Astrocyte (in vitro differentiated cells and primary cell): ENCODE measurements around the gene PRRT1B. TPM values are rescaled to one million over a fixed set of nuclear protein-coding genes. Genes with fewer than 3 reads are reported as not detected.

Experiments
- DNase-seq: peaks from one replicate; pipeline ENCODE4 v3.0.0-alpha.2; 2010; ENCODE audit warnings: low read depth
- FAIRE-seq: peaks from 2 replicates; lab custom pipeline; 2011; peaks lifted over from hg19 to GRCh38; lab: Jason Lieb, UNC
- H2AFZ ChIP-seq: 2 replicates; pipeline ENCODE4 v1.6.0; 2012; ENCODE audit warnings: low read depth, low read length, inconsistent platforms
- H3K27ac ChIP-seq: 2 replicates; pipeline ENCODE4 v1.5.1; 2011; ENCODE audit warnings: low read depth, low read length, inconsistent platforms
- H3K27me3 ChIP-seq: 2 replicates; pipeline ENCODE4 v1.6.0; 2011; ENCODE audit warnings: low read length, inconsistent platforms; ENCODE audit not compliant: insufficient read depth
- H3K36me3 ChIP-seq: 2 replicates; pipeline ENCODE4 v1.5.1; 2011; ENCODE audit warnings: low read length, inconsistent platforms; ENCODE audit not compliant: insufficient read depth
- H3K4me1 ChIP-seq: 2 replicates; pipeline ENCODE4 v1.5.1; 2011; ENCODE audit warnings: low read length, inconsistent platforms; ENCODE audit not compliant: insufficient read depth
- H3K4me2 ChIP-seq: 2 replicates; pipeline ENCODE4 v1.6.0; 2012; ENCODE audit warnings: low read length, inconsistent platforms
- H3K4me3 ChIP-seq: 2 replicates; pipeline ENCODE4 v1.5.1; 2011; ENCODE audit warnings: low read depth, mild to moderate bottlenecking, low read length, inconsistent platforms; ENCODE audit not compliant: insufficient read depth
- H3K79me2 ChIP-seq: 2 replicates; pipeline ENCODE4 v1.6.0; 2012; ENCODE audit warnings: mild to moderate bottlenecking, low read length, inconsistent platforms; ENCODE audit not compliant: insufficient read depth
- H3K9ac ChIP-seq: 2 replicates; pipeline ENCODE4 v1.6.0; 2012; ENCODE audit warnings: mild to moderate bottlenecking, low read length, inconsistent platforms
- H3K9me3 ChIP-seq: 2 replicates; pipeline ENCODE4 v1.5.1; 2012; ENCODE audit warnings: low read depth, mild to moderate bottlenecking, low read length, inconsistent platforms; ENCODE audit not compliant: insufficient read depth
- H4K20me1 ChIP-seq: 2 replicates; pipeline ENCODE4 v1.6.0; 2012; ENCODE audit warnings: low read length, inconsistent platforms; ENCODE audit not compliant: insufficient read depth
- H3K27ac Mint-ChIP-seq: one replicate; pipeline ENCODE4 v1.8.0; 2021; ENCODE audit warnings: mild to moderate bottlenecking, mixed read lengths; ENCODE audit not compliant: unreplicated experiment
- H3K27me3 Mint-ChIP-seq: one replicate; pipeline ENCODE4 v1.8.0; 2021; ENCODE audit warnings: low read depth, mixed read lengths; ENCODE audit not compliant: unreplicated experiment
- H3K36me3 Mint-ChIP-seq: one replicate; pipeline ENCODE4 v1.8.0; 2021; ENCODE audit warnings: low read depth, mixed read lengths; ENCODE audit not compliant: unreplicated experiment
- H3K4me1 Mint-ChIP-seq: one replicate; pipeline ENCODE4 v1.8.0; 2021; ENCODE audit warnings: low read depth, mixed read lengths; ENCODE audit not compliant: unreplicated experiment
- H3K4me3 Mint-ChIP-seq: one replicate; pipeline ENCODE4 v1.8.0; 2021; ENCODE audit warnings: mild to moderate bottlenecking, moderate library complexity, mixed read lengths; ENCODE audit not compliant: unreplicated experiment
- H3K9me3 Mint-ChIP-seq: one replicate; pipeline ENCODE4 v1.8.0; 2021; ENCODE audit warnings: mild to moderate bottlenecking, mixed read lengths; ENCODE audit not compliant: unreplicated experiment
- CTCF ChIP-seq: IDR thresholded peaks from 2 replicates; pipeline ENCODE4 v1.5.1; 2011; ENCODE audit warnings: low read depth, mild to moderate bottlenecking, inconsistent platforms, low read length, moderate library complexity; ENCODE audit not compliant: insufficient read depth
- EZH2 ChIP-seq: IDR thresholded peaks from 2 replicates; pipeline ENCODE4 v1.6.1; 2012; ENCODE audit warnings: mild to moderate bottlenecking, low read length, inconsistent platforms; ENCODE audit not compliant: insufficient read depth
- total RNA-seq: library from RNA; stranded (reverse); gene quantifications from 2 replicates; pipeline ENCODE4 v1.2.1, GENCODE V29; 2021

PRRT1B gene
- total RNA-seq, 1 donor from 2014 or later = not detected

- H3K4me1 Mint-ChIP-seq = peaks cover 24% of the 10 kb centered on the region
- Histone ChIP-seq H3K4me1 (peaks cover 4% of the 10 kb centered on the region), H3K27ac (no peak overlapping the region), H3K4me2 (no peak overlapping the region), H3K9me3 (no peaks in the 10 kb centered on the region), H3K9ac (no peak overlapping the region), H2AFZ (no peak overlapping the region), H4K20me1 (peaks cover 6% of the 10 kb centered on the region), H3K4me3 (no peak overlapping the region), H3K27me3 (no peaks in the 10 kb centered on the region), H3K79me2 (no peaks in the 10 kb centered on the region), H3K36me3 (peaks cover 3% of the 10 kb centered on the region)
- no peak for DNase-seq
- no peaks in the 10 kb centered on the region for H3K27me3 Mint-ChIP-seq
- TF ChIP-seq EZH2 (no peak), CTCF (no peak)
- FAIRE-seq = no peak
- H3K27ac Mint-ChIP-seq = no peak overlapping the region
- H3K4me3 Mint-ChIP-seq = no peak overlapping the region
- no peaks in the 10 kb centered on the region for H3K9me3 Mint-ChIP-seq
- H3K36me3 Mint-ChIP-seq = peaks cover 23% of the 10 kb centered on the region
Measured at GRCh38 chr9:131594906-131595665, 49.8 kb downstream of the PRRT1B start.

- no peaks in the 10 kb centered on the region for H3K27me3 ChIP-seq
- H2AFZ ChIP-seq = no peak overlapping the region
- no peak overlapping the region for H3K4me3 ChIP-seq
- no peak overlapping the region for H3K27ac ChIP-seq
- no peak overlapping the region for H3K9ac ChIP-seq
- DNase-seq (no peak), FAIRE-seq (no peak)
- peaks cover 4% of the 10 kb centered on the region for H3K4me1 ChIP-seq
- Mint-ChIP-seq H3K27ac (peak overlapping the region; percentile 58), H3K4me1 (peaks cover 24% of the 10 kb centered on the region), H3K9me3 (no peaks in the 10 kb centered on the region), H3K27me3 (no peaks in the 10 kb centered on the region), H3K4me3 (no peak overlapping the region), H3K36me3 (peaks cover 21% of the 10 kb centered on the region)
- H3K9me3 ChIP-seq = no peaks in the 10 kb centered on the region
- H3K4me2 ChIP-seq = no peak overlapping the region
- no peaks in the 10 kb centered on the region for H3K79me2 ChIP-seq
- H4K20me1 ChIP-seq = peaks cover 6% of the 10 kb centered on the region
- TF ChIP-seq CTCF (no peak), EZH2 (no peak)
- H3K36me3 ChIP-seq = peaks cover 3% of the 10 kb centered on the region
Measured at GRCh38 chr9:131595696-131596429, 50.5 kb downstream of the PRRT1B start.

- no peaks in the 10 kb centered on the region for H3K9me3 ChIP-seq
- H3K79me2 ChIP-seq = no peaks in the 10 kb centered on the region
- no peak for TF ChIP-seq CTCF
- no peak overlapping the region for H3K4me3 Mint-ChIP-seq
- no peak overlapping the region for H3K4me3 ChIP-seq
- H3K27ac ChIP-seq = no peak overlapping the region
- H3K9ac ChIP-seq = no peak overlapping the region
- peaks cover 6% of the 10 kb centered on the region for H4K20me1 ChIP-seq
- peak overlapping the region; percentile 34 for H3K27ac Mint-ChIP-seq
- H3K27me3 ChIP-seq = no peaks in the 10 kb centered on the region
- DNase-seq (no peak), FAIRE-seq (no peak)
- H3K36me3 ChIP-seq = peaks cover 3% of the 10 kb centered on the region
- peaks cover 19% of the 10 kb centered on the region for H3K36me3 Mint-ChIP-seq
- no peaks in the 10 kb centered on the region for H3K9me3 Mint-ChIP-seq
- H3K4me1 Mint-ChIP-seq = peaks cover 18% of the 10 kb centered on the region
- no peak overlapping the region for H3K4me2 ChIP-seq
- no peak overlapping the region for H2AFZ ChIP-seq
- peaks cover 4% of the 10 kb centered on the region for H3K4me1 ChIP-seq
- H3K27me3 Mint-ChIP-seq = no peaks in the 10 kb centered on the region
Measured at GRCh38 chr9:131596430-131596743, 51.1 kb downstream of the PRRT1B start.
